ENCODE measurements around the gene CTSC.

- TF ChIP-seq CTCF (IDR thresholded peaks at IDR 0.05; ENCODE audit: low read depth, low read length) (no peak), EZH2phosphoT487 (IDR thresholded peaks at IDR 0.05; ENCODE audit: low read depth) (no peak)
These were observed 39.6 kb upstream of the CTSC start for GRCh38 chr11:88377144-88377543.

Measured in OCI-LY3 (cell line).